Endothelial cell of umbilical vein (primary cell): ENCODE results near the gene SMIM7. TPM values are rescaled to one million over a fixed set of nuclear protein-coding genes. Genes with fewer than 3 reads are reported as not detected.
"Not testable (repeated sequence)": the region's sequence is repeated elsewhere in the genome, so short reads cannot be mapped to it uniquely, and the experiment has no call there.

ENCODE experiments used
- BruUV-seq: library from RNA; stranded (reverse); fragments of 400-500 nt; replicated peaks from 2 replicates; lab custom pipeline; 2021; lab: Mats Ljungman, UMichigan
- CTCF ChIA-PET: fragments of 300-600, 350-600 bp; sonication (Branson Sonifier 250); formaldehyde crosslinking; loops from one replicate; lab custom pipeline; 2021; ENCODE audit warnings: antibody characterized with exemption, inconsistent platforms; lab: Charles Lee
- POLR2A ChIA-PET: fragments of 300-600, 350-600 bp; sonication (Branson Sonifier 250); formaldehyde crosslinking; loops from one replicate; lab custom pipeline; 2021; ENCODE audit warnings: antibody characterized with exemption, inconsistent platforms; lab: Charles Lee
- DNase-seq: peaks from one replicate; pipeline ENCODE4 v3.0.0-alpha.2; 2011; ENCODE audit warnings: low read depth, low spot score
- FAIRE-seq: peaks from 2 replicates; lab custom pipeline; 2011; peaks lifted over from hg19 to GRCh38; lab: Jason Lieb, UNC
- H2AFZ ChIP-seq: 2 replicates; pipeline ENCODE4 v1.6.0; 2012; ENCODE audit warnings: low read depth, low read length, control low read depth, inconsistent platforms
- H3K27ac ChIP-seq: 2 replicates; pipeline ENCODE4 v1.5.1; 2011; ENCODE audit warnings: low read depth, mild to moderate bottlenecking, control low read depth, low read length, moderate library complexity; ENCODE audit not compliant: insufficient read depth
- H3K27me3 ChIP-seq, 2 experiments: 2 replicates each; pipeline versions ENCODE4 v1.6.0 to v1.6.1; 2011; ENCODE audit warnings: low read length in 2 of 2, mixed read lengths in 1 of 2; ENCODE audit not compliant: control insufficient read depth in 2 of 2, insufficient read depth in 2 of 2
- H3K36me3 ChIP-seq, 2 experiments: 2 replicates in 1 of 2; 3 replicates in 1 of 2; pipeline ENCODE4 v1.5.1; 2011; ENCODE audit warnings: low read length in 2 of 2, mild to moderate bottlenecking in 1 of 2, moderate library complexity in 1 of 2; ENCODE audit not compliant: control insufficient read depth in 2 of 2, insufficient read depth in 2 of 2; ENCODE audit errors: extremely low read depth in 1 of 2
- H3K4me1 ChIP-seq: 3 replicates; pipeline ENCODE4 v1.5.1; 2011; ENCODE audit warnings: mild to moderate bottlenecking, low read length; ENCODE audit not compliant: control insufficient read depth, insufficient read depth; ENCODE audit errors: extremely low read depth
- H3K4me2 ChIP-seq: 2 replicates; pipeline ENCODE4 v1.6.1; 2011; ENCODE audit warnings: low read length, control low read depth, mixed read lengths; ENCODE audit not compliant: insufficient read depth
- H3K4me3 ChIP-seq, 3 experiments: fragments of 200-600 bp in 1 of 3; sonication (generic), shearing (Covaris generic) in 1 of 3; replicated peaks in 1 of 3; 2 replicates each; pipeline ENCODE4 v1.5.1; 2011 to 2016; ENCODE audit warnings: control low read depth in 3 of 3, low read length in 3 of 3, mild to moderate bottlenecking in 2 of 3, inconsistent platforms in 1 of 3, low read depth in 1 of 3, moderate library complexity in 1 of 3; ENCODE audit not compliant: insufficient read depth in 1 of 3
- H3K79me2 ChIP-seq: 2 replicates; pipeline ENCODE4 v1.6.0; 2012; ENCODE audit warnings: low read length, inconsistent platforms; ENCODE audit not compliant: control insufficient read depth, insufficient read depth
- H3K9ac ChIP-seq: replicated peaks from 2 replicates; pipeline ENCODE3; 2011; ENCODE audit warnings: low read length, control low read depth; ENCODE audit not compliant: insufficient read depth; ENCODE audit errors: extremely low read depth
- H3K9me1 ChIP-seq: replicated peaks from 3 replicates; pipeline ENCODE4 v1.6.0; 2011; ENCODE audit warnings: mild to moderate bottlenecking, low read length; ENCODE audit not compliant: control insufficient read depth, insufficient read depth; ENCODE audit errors: extremely low read depth
- H3K9me3 ChIP-seq: replicated peaks from 2 replicates; pipeline ENCODE4 v1.5.1; 2012; ENCODE audit warnings: low read length, inconsistent platforms; ENCODE audit not compliant: control insufficient read depth, insufficient read depth
- H4K20me1 ChIP-seq: replicated peaks from 2 replicates; pipeline ENCODE3; 2011; ENCODE audit warnings: mild to moderate bottlenecking, low read length; ENCODE audit not compliant: control insufficient read depth, insufficient read depth; ENCODE audit errors: extremely low read depth
- EZH2 ChIP-seq: IDR thresholded peaks from 2 replicates; pipeline ENCODE4 v1.6.1; 2012; ENCODE audit warnings: borderline replicate concordance, low read depth, mild to moderate bottlenecking, moderate library complexity, low read length, inconsistent platforms; ENCODE audit not compliant: severe bottlenecking
- FOS ChIP-seq: IDR thresholded peaks from 2 replicates; pipeline ENCODE4 v1.6.1; 2011; ENCODE audit warnings: mild to moderate bottlenecking, low read length, moderate library complexity, borderline replicate concordance; ENCODE audit not compliant: insufficient read depth
- GATA2 ChIP-seq: IDR thresholded peaks from 2 replicates; pipeline ENCODE4 v1.7.0; 2011; ENCODE audit warnings: low read depth, mild to moderate bottlenecking, moderate library complexity, mixed read lengths, low read length; ENCODE audit not compliant: insufficient read length, insufficient read depth
- JUN ChIP-seq: IDR thresholded peaks from 2 replicates; pipeline ENCODE4 v1.6.1; 2011; ENCODE audit warnings: borderline replicate concordance, low read depth; ENCODE audit not compliant: insufficient read length, insufficient read depth
- MYC ChIP-seq: IDR thresholded peaks from one replicate; pipeline ENCODE4 v1.6.1; 2011; ENCODE audit warnings: mild to moderate bottlenecking, low read depth, low read length
- POLR2A ChIP-seq: IDR thresholded peaks from 2 replicates; pipeline ENCODE4 v1.6.1; 2012; ENCODE audit warnings: low read depth, mild to moderate bottlenecking, control low read depth, low read length
- POLR2AphosphoS5 ChIP-seq: IDR thresholded peaks from 2 replicates; pipeline ENCODE4 v1.6.1; 2012; ENCODE audit warnings: low read depth, mild to moderate bottlenecking, control low read depth, low read length, moderate library complexity; ENCODE audit not compliant: insufficient read depth
- dilution Hi-C: fragments of 300-500 bp; cut with MboI; formaldehyde crosslinking; loops from one replicate; pipeline ENCODE4 v1.15.0; 2019; ENCODE audit warnings: low sequenced_read_pairs; ENCODE audit not compliant: extremely low pct_ligation_motif_present
- intact Hi-C: fragments of 100-400 bp; cut with micrococcal nuclease; formaldehyde crosslinking; loops from one replicate; pipeline ENCODE4 v1.10.0; 2022
- polyA plus RNA-seq, 4 experiments: library from polyadenylated mRNA; depleted of rRNA in 3 of 4; stranded (reverse) in 3 of 4; unstranded in 1 of 4; fragments of >200 nt; gene quantifications; 2 replicates each; pipeline versions ENCODE4 v1.2.1 to v1.2.3, GENCODE V29; 2011 to 2012; ENCODE audit warnings: missing spikeins in 1 of 4
- total RNA-seq: library from RNA; stranded (reverse); gene quantifications from 2 replicates; pipeline ENCODE4 v1.2.3, GENCODE V29; 2021
- TF ChIP-seq, protein P1 (sequence below), 2 donors: IDR thresholded peaks; 1 replicate in 1 of 2; 2 replicates in 1 of 2; pipeline ENCODE4 v1.5.1; 2011; ENCODE audit warnings: low read length in 2 of 2, mild to moderate bottlenecking in 2 of 2, moderate library complexity in 2 of 2, control low read depth in 1 of 2, inconsistent platforms in 1 of 2, low read depth in 1 of 2; ENCODE audit not compliant: insufficient read depth in 1 of 2; ENCODE audit errors: extremely low read depth in 1 of 2
- TF ChIP-seq, protein P2 (sequence below): IDR thresholded peaks from 2 replicates; pipeline ENCODE4 v1.6.1; 2011; ENCODE audit not compliant: insufficient read depth, insufficient read length

The SMIM7 gene
- total and polyA plus RNA-seq, 2 donors (not counting 3 experiments of a cell fraction or from before 2014, with no cell fraction given), result 51.1 to 62.0 TPM

DNA sequence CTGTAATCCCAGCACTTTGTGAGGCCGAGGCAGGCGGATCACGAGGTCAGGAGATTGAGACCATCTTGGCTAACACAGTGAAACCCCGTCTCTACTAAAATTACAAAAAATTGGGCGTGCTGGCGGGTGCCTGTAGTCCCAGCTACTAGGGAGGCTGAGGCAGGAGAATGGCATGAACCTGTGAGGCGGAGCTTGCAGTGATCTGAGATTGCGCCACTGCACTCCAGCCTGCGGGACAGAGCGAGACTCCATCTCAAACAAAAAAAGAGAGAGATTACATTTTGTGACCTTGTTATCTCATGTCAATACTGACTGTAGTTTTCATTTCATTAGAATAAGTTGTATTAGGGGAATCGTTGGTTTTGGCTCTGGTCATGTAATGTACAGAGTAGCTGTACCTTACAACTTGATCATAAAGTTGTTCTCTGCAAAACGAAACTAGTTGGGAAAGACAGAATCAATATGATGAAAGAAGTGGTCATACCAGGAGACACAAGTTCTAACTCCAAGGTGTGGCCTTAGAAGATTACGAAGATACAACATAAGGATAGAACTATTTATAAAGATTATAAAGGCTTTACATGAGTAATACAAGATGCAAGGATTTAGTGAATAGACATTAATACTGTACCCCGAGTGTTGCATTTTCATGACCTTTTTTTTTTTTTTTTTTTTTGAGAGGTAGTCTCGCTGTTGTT lies 16.3 kb upstream of the SMIM7 start:
- intact Hi-C loops, result no loop called here
- Histone ChIP-seq H2AFZ (no peak overlapping the region), H3K9me1 (no peaks in the 10 kb centered on the region), H3K4me2 (no peak overlapping the region), H3K4me3 (no peak overlapping the region), H3K36me3 (no peaks in the 10 kb centered on the region), H4K20me1 (no peaks in the 10 kb centered on the region), H3K79me2 (no peaks in the 10 kb centered on the region), H3K4me1 (no peaks in the 10 kb centered on the region), H3K9me3 (no peaks in the 10 kb centered on the region), H3K27ac (no peak overlapping the region), H3K9ac (no peak overlapping the region), H3K27me3 (no peaks in the 10 kb centered on the region)
- CTCF ChIA-PET, result no interaction called here
- no peak for TF ChIP-seq GATA2
- TF ChIP-seq MYC, result no peak
- no peak for TF ChIP-seq JUN
- TF ChIP-seq, protein P1, sequence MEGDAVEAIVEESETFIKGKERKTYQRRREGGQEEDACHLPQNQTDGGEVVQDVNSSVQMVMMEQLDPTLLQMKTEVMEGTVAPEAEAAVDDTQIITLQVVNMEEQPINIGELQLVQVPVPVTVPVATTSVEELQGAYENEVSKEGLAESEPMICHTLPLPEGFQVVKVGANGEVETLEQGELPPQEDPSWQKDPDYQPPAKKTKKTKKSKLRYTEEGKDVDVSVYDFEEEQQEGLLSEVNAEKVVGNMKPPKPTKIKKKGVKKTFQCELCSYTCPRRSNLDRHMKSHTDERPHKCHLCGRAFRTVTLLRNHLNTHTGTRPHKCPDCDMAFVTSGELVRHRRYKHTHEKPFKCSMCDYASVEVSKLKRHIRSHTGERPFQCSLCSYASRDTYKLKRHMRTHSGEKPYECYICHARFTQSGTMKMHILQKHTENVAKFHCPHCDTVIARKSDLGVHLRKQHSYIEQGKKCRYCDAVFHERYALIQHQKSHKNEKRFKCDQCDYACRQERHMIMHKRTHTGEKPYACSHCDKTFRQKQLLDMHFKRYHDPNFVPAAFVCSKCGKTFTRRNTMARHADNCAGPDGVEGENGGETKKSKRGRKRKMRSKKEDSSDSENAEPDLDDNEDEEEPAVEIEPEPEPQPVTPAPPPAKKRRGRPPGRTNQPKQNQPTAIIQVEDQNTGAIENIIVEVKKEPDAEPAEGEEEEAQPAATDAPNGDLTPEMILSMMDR (IDR thresholded peaks at IDR 0.05; ENCODE audit: extremely low read depth in 1 of 2, insufficient read depth in 1 of 2, low read depth in 1 of 2, low read length in 2 of 2), result no peak
- TF ChIP-seq POLR2A, result no peak
- TF ChIP-seq EZH2, result no peak
- TF ChIP-seq, protein P2, sequence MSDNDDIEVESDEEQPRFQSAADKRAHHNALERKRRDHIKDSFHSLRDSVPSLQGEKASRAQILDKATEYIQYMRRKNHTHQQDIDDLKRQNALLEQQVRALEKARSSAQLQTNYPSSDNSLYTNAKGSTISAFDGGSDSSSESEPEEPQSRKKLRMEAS, result no peak
- no peak for TF ChIP-seq POLR2AphosphoS5
- no peak for TF ChIP-seq FOS
- DNase-seq, result no peak
- no peak for FAIRE-seq
- POLR2A ChIA-PET, result no interaction called here
- no TSS peak for BruUV-seq
- dilution Hi-C loops, result no loop called here

DNA sequence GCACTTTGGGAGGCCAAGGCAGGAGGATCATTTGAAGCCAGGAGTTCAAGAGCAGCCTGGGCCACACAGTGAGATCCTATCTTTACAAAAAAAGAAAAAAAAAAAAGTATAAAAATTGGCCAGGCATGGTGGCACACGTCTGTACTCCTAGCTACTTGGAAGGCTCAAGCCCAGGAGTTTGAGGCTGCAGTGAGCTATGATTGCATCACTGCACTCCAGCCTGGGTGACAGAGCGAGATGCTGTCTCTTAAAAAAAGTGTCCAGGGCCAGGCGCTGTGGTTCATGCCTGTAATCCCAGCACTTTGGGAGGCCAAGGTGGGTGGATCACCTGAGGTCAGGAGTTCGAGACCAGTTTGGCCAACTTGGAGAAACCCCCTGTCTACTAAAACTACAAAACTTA lies 13.9 kb upstream of the SMIM7 start:
- H3K4me1 ChIP-seq, H3K79me2 ChIP-seq, DNase-seq, H3K27ac ChIP-seq, H3K9ac ChIP-seq, H4K20me1 ChIP-seq, H3K4me2 ChIP-seq, BruUV-seq, dilution Hi-C loops, CTCF ChIA-PET, FAIRE-seq, POLR2A ChIA-PET, H3K9me1 ChIP-seq, H3K36me3 ChIP-seq, H3K9me3 ChIP-seq, H2AFZ ChIP-seq, H3K4me3 ChIP-seq, intact Hi-C loops, H3K27me3 ChIP-seq: not testable (repeated sequence)
